ENCODE results near the gene QSOX2. TPM values are rescaled to one million over a fixed set of nuclear protein-coding genes. Genes with fewer than 3 reads are reported as not detected.

Gene QSOX2
- total and polyA plus RNA-seq, 4 donors: 0.79 to 12.7 (median 4.3) TPM

- no peak for TF ChIP-seq ATF3 (IDR thresholded peaks at IDR 0.05)
- no peak for TF ChIP-seq JUND (IDR thresholded peaks at IDR 0.05)
- no peak for TF ChIP-seq EGR1 (IDR thresholded peaks at IDR 0.05; ENCODE audit: low read depth in 2 of 2)
- no peak for TF ChIP-seq FOXA1 (IDR thresholded peaks at IDR 0.05)
- no peak for TF ChIP-seq HNF4A (conservative IDR thresholded peaks at IDR 0.05)
Measured at GRCh38 chr9:136223871-136224640, 21.6 kb downstream of the QSOX2 start (continued).

GRCh38 chr9:136222906-136223285 lies 22.7 kb downstream of the QSOX2 start:
- Histone ChIP-seq H3K27ac (ENCODE audit: low read depth in 1 of 2, low read length in 2 of 2) (no peak overlapping the region), H3K27me3 (ENCODE audit: control insufficient read depth in 4 of 4, insufficient read depth in 4 of 4, low read length in 3 of 4) (no peaks in the 10 kb centered on the region), H3K9ac (ENCODE audit: low read depth in 1 of 2, low read length in 2 of 2) (no peak overlapping the region), H3K4me3 (ENCODE audit: low read depth in 1 of 3, low read length in 3 of 3) (no peak overlapping the region), H3K36me3 (ENCODE audit: control insufficient read depth in 4 of 4, insufficient read depth in 3 of 4, low read depth in 1 of 4, low read length in 3 of 4) (peaks cover 4 to 17% (median 7%) of the 10 kb centered on the region in 4 donors), H3K4me1 (ENCODE audit: control insufficient read depth in 4 of 4, insufficient read depth in 4 of 4, low read length in 3 of 4) (no peaks in the 10 kb centered on the region), H3K9me3 (ENCODE audit: control insufficient read depth in 4 of 4, low read length in 3 of 4) (no peaks in the 10 kb centered on the region)
- DNase-seq (ENCODE audit: low spot score): no peak
- TF ChIP-seq YY1 (IDR thresholded peaks at IDR 0.05) (no peak), MAX (IDR thresholded peaks at IDR 0.05) (no peak), RAD21 (IDR thresholded peaks at IDR 0.05) (no peak), SP1 (IDR thresholded peaks at IDR 0.05) (no peak), CTCF (IDR thresholded peaks at IDR 0.05; ENCODE audit: low read depth, low read length, missing input control) (no peak), ZBTB33 (IDR thresholded peaks at IDR 0.05) (no peak), HNF4A (conservative IDR thresholded peaks at IDR 0.05) (no peak), RXRA (IDR thresholded peaks at IDR 0.05) (no peak), GABPA (IDR thresholded peaks at IDR 0.05 in 1 of 2, conservative IDR thresholded peaks at IDR 0.05 in 1 of 2) (no peak), NR2F2 (IDR thresholded peaks at IDR 0.05) (no peak), JUND (IDR thresholded peaks at IDR 0.05) (no peak), EGR1 (IDR thresholded peaks at IDR 0.05; ENCODE audit: low read depth in 2 of 2) (no peak), FOXA2 (IDR thresholded peaks at IDR 0.05) (no peak), REST (IDR thresholded peaks at IDR 0.05) (no peak), ATF3 (IDR thresholded peaks at IDR 0.05) (no peak), TAF1 (conservative IDR thresholded peaks at IDR 0.05) (no peak), HNF4G (IDR thresholded peaks at IDR 0.05) (no peak), FOXA1 (IDR thresholded peaks at IDR 0.05) (no peak)
- WGBS: 97% methylated on average over 13 of the region's 13 CpGs

Data from liver (tissue), 9 donors.